Measurements from ENCODE around the gene C12orf42.

C12orf42 gene

DNA sequence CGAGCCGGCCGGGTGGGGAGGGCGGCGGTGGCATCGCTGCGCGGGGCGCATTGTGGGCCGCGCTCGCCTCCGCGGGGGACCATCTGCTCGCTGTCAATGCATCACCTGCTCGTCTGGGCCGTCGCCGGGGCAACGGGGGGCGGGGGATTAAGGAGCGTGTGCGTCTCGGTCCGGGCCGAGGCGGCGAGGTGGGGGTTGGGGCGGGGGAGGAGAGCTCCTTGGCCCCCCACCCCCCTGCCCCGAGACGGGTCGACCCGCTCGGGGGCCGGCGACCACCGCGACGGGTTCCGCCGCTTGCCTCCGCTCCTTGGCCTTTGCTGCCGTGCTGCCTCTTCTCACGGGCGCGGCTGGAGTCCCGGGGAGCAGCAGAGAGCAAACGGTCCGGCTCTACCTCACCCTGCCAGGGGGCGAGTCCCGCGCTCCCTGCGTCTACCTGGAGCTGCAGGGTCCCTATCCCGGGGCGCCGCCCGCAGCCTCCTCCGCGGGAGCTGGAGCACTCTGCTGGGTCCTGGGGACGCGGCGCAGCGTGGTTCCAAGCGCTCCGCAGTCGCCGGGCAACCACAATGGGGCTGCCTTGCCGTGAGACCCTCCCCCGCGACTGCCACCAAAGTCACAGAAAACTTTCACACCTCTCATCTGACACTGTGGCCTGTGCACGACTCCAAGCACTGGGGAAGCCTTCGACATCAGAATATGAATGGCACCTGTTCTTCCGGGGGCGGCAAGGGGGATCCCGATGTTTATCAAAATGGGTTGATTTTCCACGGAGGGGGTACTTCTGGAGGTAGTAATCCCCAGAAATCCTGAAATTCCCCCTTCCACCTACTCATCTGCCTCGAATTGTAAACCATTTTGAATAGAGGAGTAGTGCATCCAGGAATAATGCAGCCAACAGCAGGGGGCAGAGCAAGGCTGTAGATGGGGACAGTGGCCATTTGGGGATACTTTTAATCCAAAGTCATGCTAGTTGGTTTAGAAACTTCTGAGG, at the start of gene C12orf42:
TSS of gene C12orf42 (minus strand) at position 500 of the 988 bp plus-strand sequence. CDS start 17,542 bp downstream, outside the sequence.
- peak; percentile 77 to 97 for DNase-seq

DNA sequence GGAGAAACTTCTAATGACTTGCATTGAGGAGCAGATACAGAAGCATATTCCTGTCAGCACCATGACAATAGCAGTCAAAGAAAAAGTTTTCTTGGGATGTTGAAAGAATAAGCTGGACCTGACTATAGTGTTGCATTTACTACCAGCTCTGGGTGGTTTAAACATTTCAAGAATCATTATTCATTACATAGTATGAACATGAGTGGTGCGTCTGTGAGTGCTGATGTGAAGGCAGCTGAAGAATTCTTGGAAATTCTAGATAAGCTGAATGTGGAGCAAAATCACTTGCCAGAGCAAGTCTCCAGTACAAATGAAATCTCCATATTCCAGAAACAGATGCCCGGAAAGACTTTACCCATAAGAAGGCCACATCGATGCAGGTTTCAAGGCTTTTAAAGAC, 46.3 kb upstream of the C12orf42 start:
- DNase-seq = no peak

DNA sequence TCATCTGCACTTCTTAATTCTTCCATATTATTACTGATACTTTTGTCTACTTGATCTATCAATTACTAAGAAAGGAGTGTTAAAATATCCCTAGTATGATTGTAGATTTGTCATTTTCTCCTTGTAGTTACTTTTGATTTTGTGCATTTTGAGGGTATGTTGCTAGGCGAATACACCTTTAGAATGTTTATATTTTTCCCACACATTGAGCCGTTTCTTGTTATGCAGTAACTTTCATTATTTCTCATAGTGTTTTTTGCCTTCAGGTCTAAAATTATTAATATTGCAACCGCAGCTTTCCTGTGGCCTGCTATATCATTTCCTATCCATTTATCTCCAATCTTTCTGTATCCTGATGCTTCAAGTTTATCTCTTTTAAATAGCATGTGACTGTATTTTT, 44.6 kb upstream of the C12orf42 start:
- no peak for DNase-seq

DNA sequence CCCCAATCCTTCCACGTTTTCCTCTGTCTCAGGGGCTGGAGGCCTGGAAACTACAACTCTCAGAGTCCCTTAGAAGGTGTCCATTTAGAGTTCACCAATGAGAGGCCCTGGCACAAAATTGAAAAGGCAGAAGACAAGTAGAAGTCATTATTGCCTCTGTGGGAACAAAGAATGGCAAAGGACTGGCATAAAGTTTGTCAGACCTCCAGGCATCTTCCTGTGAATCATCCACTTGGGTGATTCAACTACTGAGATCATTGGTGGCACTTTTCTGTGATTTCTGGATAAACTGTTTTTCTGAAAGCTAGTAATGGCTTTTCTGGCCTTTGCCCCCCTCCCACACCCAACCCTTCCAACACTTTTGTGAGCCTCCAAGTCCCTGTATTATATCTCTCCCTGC, 42.6 kb upstream of the C12orf42 start:
- DNase-seq = no peak

GRCh38 chr12:103530307-103531066, 34.7 kb upstream of the C12orf42 start:
- DNase-seq = no peak

- no peak for DNase-seq
Observed at GRCh38 chr12:103529306-103529705, 33.5 kb upstream of the C12orf42 start.

- DNase-seq = no peak
Observed at GRCh38 chr12:103524238-103524875, 28.6 kb upstream of the C12orf42 start.

DNA sequence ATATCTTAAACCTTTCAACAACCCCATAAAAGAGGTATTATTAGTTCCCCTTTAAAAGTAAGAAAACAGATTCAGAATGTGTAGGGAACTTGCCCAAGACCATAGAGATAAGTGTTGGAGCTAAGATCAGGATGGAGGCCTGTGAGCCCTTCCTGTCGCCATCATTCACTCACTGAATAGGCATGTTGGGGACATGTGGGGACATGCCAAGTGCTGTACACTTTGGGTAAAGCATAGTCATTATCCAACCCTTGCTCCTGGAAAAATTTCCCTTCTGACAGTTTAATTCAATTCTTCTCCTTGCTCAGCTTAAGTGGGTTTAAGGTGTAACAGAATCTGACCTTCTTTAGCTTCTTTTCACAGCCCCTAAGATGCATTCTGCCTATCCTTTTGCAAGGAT, 28.0 kb upstream of the C12orf42 start:
- DNase-seq = no peak

DNA sequence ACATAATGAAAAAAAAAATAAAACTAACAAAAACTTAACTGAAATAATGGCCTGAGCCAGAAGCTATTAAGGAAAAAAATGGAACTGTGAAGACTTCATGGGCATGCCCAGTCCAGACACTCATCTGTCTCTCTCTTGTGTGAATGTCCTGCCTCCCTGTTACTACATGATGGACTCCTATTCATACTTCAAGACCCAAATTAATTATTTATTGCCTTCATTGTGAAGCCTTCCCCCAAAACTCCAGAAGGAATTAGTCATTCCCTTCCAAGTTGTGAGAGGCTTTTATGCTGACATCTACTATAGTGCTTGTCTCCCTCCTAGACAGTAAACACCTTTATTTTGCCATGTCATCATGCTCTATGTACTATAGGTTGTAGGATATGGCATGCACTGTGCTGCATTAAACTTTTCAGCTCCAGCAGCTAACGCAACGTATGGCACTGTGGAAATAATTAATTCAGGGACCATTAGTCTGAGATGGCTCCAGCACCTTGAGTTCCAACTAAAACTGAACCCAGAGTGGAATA, 25.0 kb upstream of the C12orf42 start:
- no peak for DNase-seq

GRCh38 chr12:103519632-103520031, 23.9 kb upstream of the C12orf42 start:
- no peak for DNase-seq

GRCh38 chr12:103518899-103519298, 23.1 kb upstream of the C12orf42 start:
- DNase-seq = no peak

- no peak for DNase-seq
Observed at GRCh38 chr12:103517161-103517560, 21.4 kb upstream of the C12orf42 start.

- DNase-seq = no peak
Observed at GRCh38 chr12:103515341-103515740, 19.6 kb upstream of the C12orf42 start.

- no peak for DNase-seq
Observed at GRCh38 chr12:103513875-103514274, 18.1 kb upstream of the C12orf42 start.

GRCh38 chr12:103505371-103506236, 9.8 kb upstream of the C12orf42 start:
- DNase-seq = no peak

- no peak for DNase-seq
Observed at GRCh38 chr12:103504606-103505005, 8.8 kb upstream of the C12orf42 start.

DNA sequence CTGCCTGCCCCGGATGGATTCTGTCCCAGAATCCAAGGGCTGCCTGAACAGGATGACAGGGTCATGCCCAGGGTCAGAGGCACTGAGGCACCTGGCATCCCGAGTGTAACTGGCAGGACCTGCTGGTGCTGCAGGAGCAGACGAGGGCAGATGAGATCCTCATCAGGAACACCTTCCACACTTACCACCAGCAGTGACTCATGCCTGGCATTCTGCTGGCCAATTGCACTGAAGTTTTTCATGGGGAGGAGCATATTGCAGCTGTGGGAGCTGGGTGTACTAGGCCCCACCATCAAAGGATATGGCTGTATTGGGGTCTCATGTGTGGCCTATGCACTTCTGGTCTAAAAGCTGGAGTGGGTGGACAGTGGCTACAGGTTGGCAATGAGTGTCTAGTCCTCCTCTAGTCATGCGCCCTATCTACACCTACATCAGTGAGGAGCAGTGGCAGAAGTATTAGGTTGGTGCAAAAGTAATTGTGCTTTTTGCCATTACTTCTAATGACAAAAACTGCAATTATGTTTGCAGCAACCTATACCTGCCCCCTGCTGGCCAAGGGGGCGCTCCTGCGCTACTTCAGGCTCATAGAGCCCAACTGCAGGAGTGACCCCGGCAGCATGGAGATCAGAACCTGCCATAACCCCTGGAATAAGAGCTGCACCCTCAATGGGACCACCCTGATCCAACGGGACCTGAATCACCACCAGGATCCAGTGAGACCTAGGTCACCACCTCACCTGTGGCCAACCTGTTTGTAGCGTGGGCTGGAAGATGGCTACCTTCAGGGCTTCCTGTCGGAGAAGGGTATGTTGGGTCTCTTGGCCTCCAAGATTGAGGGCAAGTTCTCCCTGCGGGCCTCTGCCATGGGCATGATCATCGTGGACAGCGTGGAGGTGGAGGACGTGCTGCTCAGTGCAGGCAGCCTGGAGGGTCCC, 8.0 kb upstream of the C12orf42 start:
- peak; percentile 5 to 24 for DNase-seq

- no peak for DNase-seq
Observed at GRCh38 chr12:103501447-103501846, 5.7 kb upstream of the C12orf42 start.

- no peak for DNase-seq
Observed at GRCh38 chr12:103499571-103499970, 3.8 kb upstream of the C12orf42 start.

DNA sequence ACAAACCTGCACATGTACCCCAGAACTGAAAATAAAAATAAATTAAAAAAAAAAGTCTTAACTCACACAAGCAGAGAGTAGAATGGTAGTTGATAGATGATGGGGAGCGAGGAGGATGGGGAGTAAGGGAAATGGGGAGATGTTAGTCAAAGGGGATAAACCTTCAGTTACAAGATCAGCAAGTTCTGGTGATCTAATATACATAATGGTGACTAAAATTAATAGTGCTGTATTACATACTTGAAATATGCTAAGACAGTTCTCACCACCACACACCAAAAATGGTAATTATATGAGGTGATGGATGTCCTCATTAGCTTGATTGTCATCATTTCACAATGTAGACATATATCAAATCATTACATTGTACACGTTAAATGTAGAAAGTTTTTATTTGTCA, 3.2 kb upstream of the C12orf42 start:
- DNase-seq = no peak
